PC-3 (cell line): ENCODE results near the gene MXD1.

Experiments used
- CTCF ChIP-seq: fragments of 300-600 bp; sonication (generic); conservative IDR thresholded peaks from 2 replicates; pipeline ENCODE4 v1.5.1; 2017; ENCODE audit warnings: antibody characterized with exemption, low read depth, mild to moderate bottlenecking, low read length
- EZH2 ChIP-seq: fragments of 300-600 bp; sonication (generic); IDR thresholded peaks from one replicate; pipeline ENCODE4 v1.6.1; 2017; ENCODE audit warnings: antibody characterized with exemption, mild to moderate bottlenecking, low read length; ENCODE audit not compliant: unreplicated experiment
- EZH2phosphoT487 ChIP-seq: fragments of 300-600 bp; sonication (generic); IDR thresholded peaks from 2 replicates; pipeline ENCODE4 v1.6.1; 2018; ENCODE audit warnings: mild to moderate bottlenecking, antibody characterized with exemption, low read length, borderline replicate concordance

- TF ChIP-seq CTCF (no peak), EZH2phosphoT487 (no peak), EZH2 (no peak)
These were observed 71.8 kb downstream of the MXD1 start for GRCh38 chr2:69986691-69987090.
